Adrenal gland (tissue), 5 donors: ENCODE data around the gene LGALS3BP.

Experiments
- POLR2A ChIP-seq, 2 donors: fragments of 450-650 bp; IDR thresholded peaks; one replicate each; pipeline ENCODE4 v1.6.1; 2017; ENCODE audit warnings: antibody characterized with exemption in 2 of 2, mild to moderate bottlenecking in 2 of 2, moderate library complexity in 1 of 2
- TF ChIP-seq, protein P1 (sequence below), 6 experiments: fragments of 450-650 bp in 4 of 6; fragments of 200-600 bp in 2 of 6; sonication (generic) in 1 of 6; IDR thresholded peaks; 1 replicate in 5 of 6; 2 replicates in 1 of 6; pipeline versions ENCODE4 v1.5.1 to v1.8.0; 2016 to 2021; ENCODE audit warnings: antibody characterized with exemption in 6 of 6, mild to moderate bottlenecking in 2 of 6, moderate library complexity in 1 of 6
- donor health status: DM: no; HTN: no; CAD: no.

DNA sequence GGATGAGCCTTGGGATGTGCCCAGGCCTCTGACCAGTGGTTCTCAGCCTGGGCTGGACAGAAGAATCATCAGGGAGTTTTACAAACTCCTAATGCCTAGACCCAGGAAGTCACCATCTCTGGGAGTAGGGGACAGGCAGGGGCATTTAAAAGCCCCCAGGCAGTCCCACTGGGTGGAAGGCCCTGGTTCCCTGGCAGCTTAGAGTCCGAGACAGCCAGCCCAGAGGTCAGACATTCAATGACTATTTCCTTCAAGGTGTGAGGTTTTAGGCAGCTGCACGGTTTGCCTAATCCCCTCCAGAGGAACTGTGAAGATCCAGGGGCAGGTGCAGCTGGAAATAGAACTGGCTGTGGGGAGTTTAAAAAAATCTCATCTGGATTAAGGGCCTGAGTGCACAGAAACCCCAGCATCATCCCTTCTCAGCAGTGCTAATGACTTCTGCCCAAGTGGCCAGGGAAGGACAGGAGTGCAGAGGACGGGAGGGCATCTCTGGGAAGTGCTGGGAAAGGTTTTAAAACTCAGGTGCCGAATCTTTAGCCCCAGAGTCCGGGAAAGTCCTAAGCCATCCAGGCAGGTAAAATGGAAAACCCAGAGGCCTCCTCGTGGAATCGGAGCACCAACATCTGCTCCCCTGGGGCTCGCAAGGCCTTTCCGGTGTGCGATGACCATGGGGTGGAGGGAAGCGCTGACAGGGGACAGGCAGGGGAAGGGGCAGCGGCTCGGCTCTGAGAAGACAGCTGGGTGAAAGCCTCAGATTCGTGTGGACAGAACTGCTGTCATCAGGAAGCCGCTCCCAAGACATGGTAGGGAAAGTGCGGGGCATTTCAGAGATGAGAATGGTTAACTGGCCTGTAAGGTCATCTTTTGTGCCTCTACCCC, 1.5 kb upstream of the LGALS3BP start:
- no peak for TF ChIP-seq POLR2A (IDR thresholded peaks at IDR 0.05)
- TF ChIP-seq, protein P1, sequence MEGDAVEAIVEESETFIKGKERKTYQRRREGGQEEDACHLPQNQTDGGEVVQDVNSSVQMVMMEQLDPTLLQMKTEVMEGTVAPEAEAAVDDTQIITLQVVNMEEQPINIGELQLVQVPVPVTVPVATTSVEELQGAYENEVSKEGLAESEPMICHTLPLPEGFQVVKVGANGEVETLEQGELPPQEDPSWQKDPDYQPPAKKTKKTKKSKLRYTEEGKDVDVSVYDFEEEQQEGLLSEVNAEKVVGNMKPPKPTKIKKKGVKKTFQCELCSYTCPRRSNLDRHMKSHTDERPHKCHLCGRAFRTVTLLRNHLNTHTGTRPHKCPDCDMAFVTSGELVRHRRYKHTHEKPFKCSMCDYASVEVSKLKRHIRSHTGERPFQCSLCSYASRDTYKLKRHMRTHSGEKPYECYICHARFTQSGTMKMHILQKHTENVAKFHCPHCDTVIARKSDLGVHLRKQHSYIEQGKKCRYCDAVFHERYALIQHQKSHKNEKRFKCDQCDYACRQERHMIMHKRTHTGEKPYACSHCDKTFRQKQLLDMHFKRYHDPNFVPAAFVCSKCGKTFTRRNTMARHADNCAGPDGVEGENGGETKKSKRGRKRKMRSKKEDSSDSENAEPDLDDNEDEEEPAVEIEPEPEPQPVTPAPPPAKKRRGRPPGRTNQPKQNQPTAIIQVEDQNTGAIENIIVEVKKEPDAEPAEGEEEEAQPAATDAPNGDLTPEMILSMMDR (IDR thresholded peaks at IDR 0.05) = no peak
